Left hindlimb (tissue), 1 donor: ENCODE measurements around the gene EDAR.

Experiments
- DNase-seq: peaks from one replicate; pipeline ENCODE4 v3.0.0-alpha.2; 2018

The EDAR gene

GRCh38 chr2:108906403-108907077 lies 82.5 kb downstream of the EDAR start:
- DNase-seq, result no peak

GRCh38 chr2:108905906-108906305 lies 83.1 kb downstream of the EDAR start:
- no peak for DNase-seq

GRCh38 chr2:108905176-108905575 lies 83.8 kb downstream of the EDAR start:
- no peak for DNase-seq

GRCh38 chr2:108904680-108905079 lies 84.3 kb downstream of the EDAR start:
- DNase-seq, result no peak

- no peak for DNase-seq
Observed at GRCh38 chr2:108898315-108899082, 90.5 kb downstream of the EDAR start.

- DNase-seq, result no peak
Observed at GRCh38 chr2:108896741-108897140, 92.3 kb downstream of the EDAR start.

- DNase-seq, result no peak
Observed at GRCh38 chr2:108895188-108895587, 93.8 kb downstream of the EDAR start.

- no peak for DNase-seq
Observed at GRCh38 chr2:108894766-108895165, 94.3 kb downstream of the EDAR start.

GRCh38 chr2:108893277-108893676 lies 95.7 kb downstream of the EDAR start:
- DNase-seq, result no peak

GRCh38 chr2:108889907-108890306 lies 99.1 kb downstream of the EDAR start:
- no peak for DNase-seq

- DNase-seq, result no peak
Observed at GRCh38 chr2:108884619-108885018, 104.4 kb downstream of the EDAR start.

GRCh38 chr2:108878276-108878675 lies 110.7 kb downstream of the EDAR start:
- DNase-seq, result no peak

GRCh38 chr2:108877506-108877905 lies 111.5 kb downstream of the EDAR start:
- no peak for DNase-seq

GRCh38 chr2:108870069-108870644 lies 118.9 kb downstream of the EDAR start:
- DNase-seq, result no peak

- no peak for DNase-seq
Observed at GRCh38 chr2:108869542-108869941, 119.5 kb downstream of the EDAR start.

- no peak for DNase-seq
Observed at GRCh38 chr2:108868911-108869310, 120.1 kb downstream of the EDAR start.

GRCh38 chr2:108866041-108866440 lies 123.0 kb downstream of the EDAR start:
- DNase-seq, result no peak

GRCh38 chr2:108858894-108859293 lies 130.1 kb downstream of the EDAR start:
- no peak for DNase-seq

- DNase-seq, result no peak
Observed at GRCh38 chr2:108855194-108855593, 133.8 kb downstream of the EDAR start.

GRCh38 chr2:108854484-108854883 lies 134.5 kb downstream of the EDAR start:
- no peak for DNase-seq

- no peak for DNase-seq
Observed at GRCh38 chr2:108853421-108853820, 135.6 kb downstream of the EDAR start.

- DNase-seq, result no peak
Observed at GRCh38 chr2:108852375-108852774, 136.6 kb downstream of the EDAR start.

GRCh38 chr2:108847000-108847399 lies 142.0 kb downstream of the EDAR start:
- no peak for DNase-seq

- DNase-seq, result no peak
Observed at GRCh38 chr2:108845923-108846322, 143.1 kb downstream of the EDAR start.
